Mesenchymal stem cell (in vitro differentiated cells and primary cell): ENCODE measurements around the gene LRP1B.

Source experiments
- DNase-seq: peaks from one replicate; pipeline ENCODE4 v3.0.0-alpha.2; 2013
- H2AFZ ChIP-seq: one replicate; pipeline ENCODE4 v1.6.1; 2013; ENCODE audit warnings: low read depth, mild to moderate bottlenecking, control low read depth, inconsistent platforms, low read length, moderate library complexity
- H2AK5ac ChIP-seq: 2 replicates; pipeline ENCODE4 v1.6.1; 2013; ENCODE audit warnings: low read length, moderate library complexity, mild to moderate bottlenecking, inconsistent platforms; ENCODE audit not compliant: severe bottlenecking
- H2BK120ac ChIP-seq: one replicate; pipeline ENCODE4 v1.6.1; 2013; ENCODE audit warnings: low read depth, mild to moderate bottlenecking, inconsistent platforms, low read length, moderate library complexity
- H2BK12ac ChIP-seq, 2 experiments: one replicate each; pipeline ENCODE4 v1.6.1; 2013; ENCODE audit warnings: inconsistent platforms in 2 of 2, low read length in 2 of 2, mild to moderate bottlenecking in 2 of 2, moderate library complexity in 2 of 2, control low read depth in 1 of 2
- H2BK15ac ChIP-seq: one replicate; pipeline ENCODE4 v1.6.1; 2013; ENCODE audit warnings: mild to moderate bottlenecking, low read depth, inconsistent platforms; ENCODE audit not compliant: poor library complexity, severe bottlenecking
- H2BK5ac ChIP-seq: 2 replicates; pipeline ENCODE4 v1.6.1; 2013; ENCODE audit warnings: low read depth, mild to moderate bottlenecking, low read length, control low read depth, inconsistent platforms; ENCODE audit not compliant: poor library complexity, severe bottlenecking
- H3K14ac ChIP-seq, 2 experiments: one replicate each; pipeline ENCODE4 v1.6.1; 2013; ENCODE audit warnings: inconsistent platforms in 2 of 2, low read length in 2 of 2, control low read depth in 1 of 2, mild to moderate bottlenecking in 1 of 2, moderate library complexity in 1 of 2
- H3K18ac ChIP-seq, 2 experiments: one replicate each; pipeline ENCODE4 v1.6.1; 2013; ENCODE audit warnings: inconsistent platforms in 2 of 2, low read length in 2 of 2, control low read depth in 1 of 2, low read depth in 1 of 2, mild to moderate bottlenecking in 1 of 2
- H3K23ac ChIP-seq, 2 experiments: one replicate each; pipeline ENCODE4 v1.6.1; 2013; ENCODE audit warnings: inconsistent platforms in 2 of 2, low read length in 2 of 2, mild to moderate bottlenecking in 2 of 2, moderate library complexity in 2 of 2, control low read depth in 1 of 2
- H3K27ac ChIP-seq: 2 replicates; pipeline ENCODE4 v1.5.1; 2013; ENCODE audit warnings: mild to moderate bottlenecking, moderate library complexity, low read length, control low read depth, inconsistent platforms; ENCODE audit not compliant: poor library complexity, severe bottlenecking
- H3K27me3 ChIP-seq, 2 experiments: 2 replicates each; pipeline versions ENCODE4 v1.6.1 to v1.7.0; 2013; ENCODE audit warnings: low read length in 2 of 2, mild to moderate bottlenecking in 2 of 2, moderate library complexity in 2 of 2, control low read depth in 1 of 2, inconsistent platforms in 1 of 2; ENCODE audit not compliant: control insufficient read depth in 1 of 2, insufficient read depth in 1 of 2
- H3K36me3 ChIP-seq, 2 experiments: 2 replicates each; pipeline versions ENCODE4 v1.6.1 to v1.7.0; 2013; ENCODE audit warnings: low read length in 2 of 2, control low read depth in 1 of 2, inconsistent platforms in 1 of 2, low read depth in 1 of 2, mild to moderate bottlenecking in 1 of 2; ENCODE audit not compliant: insufficient read depth in 2 of 2, control insufficient read depth in 1 of 2
- H3K4ac ChIP-seq, 2 experiments: one replicate each; pipeline ENCODE4 v1.6.1; 2013; ENCODE audit warnings: inconsistent platforms in 2 of 2, low read length in 2 of 2, mild to moderate bottlenecking in 2 of 2, moderate library complexity in 2 of 2, control low read depth in 1 of 2, low read depth in 1 of 2
- H3K4me1 ChIP-seq: 2 replicates; pipeline ENCODE4 v1.6.1; 2013; ENCODE audit warnings: low read depth, low read length, control low read depth; ENCODE audit not compliant: control insufficient read depth, insufficient read depth
- H3K4me2 ChIP-seq: 2 replicates; pipeline ENCODE4 v1.6.1; 2013; ENCODE audit warnings: low read length, mild to moderate bottlenecking, inconsistent platforms; ENCODE audit not compliant: poor library complexity, severe bottlenecking
- H3K4me3 ChIP-seq, 2 experiments: 2 replicates each; pipeline versions ENCODE4 v1.5.1 to v1.7.0; 2013; ENCODE audit warnings: low read length in 2 of 2, mild to moderate bottlenecking in 2 of 2, control low read depth in 1 of 2, low read depth in 1 of 2; ENCODE audit not compliant: insufficient read depth in 1 of 2
- H3K79me1 ChIP-seq: replicated peaks from 2 replicates; pipeline ENCODE4 v1.6.1; 2013; ENCODE audit warnings: mild to moderate bottlenecking, control low read depth, low read length, inconsistent platforms; ENCODE audit not compliant: poor library complexity, severe bottlenecking
- H3K9ac ChIP-seq: 2 replicates; pipeline ENCODE4 v1.7.0; 2013; ENCODE audit warnings: mild to moderate bottlenecking, low read length, moderate library complexity
- H3K9me3 ChIP-seq: 2 replicates; pipeline ENCODE4 v1.7.0; 2013; ENCODE audit warnings: mild to moderate bottlenecking, low read length; ENCODE audit not compliant: control insufficient read depth
- H4K8ac ChIP-seq: one replicate; pipeline ENCODE4 v1.6.1; 2013; ENCODE audit warnings: inconsistent platforms, mild to moderate bottlenecking, low read length, moderate library complexity
- H4K91ac ChIP-seq: one replicate; pipeline ENCODE4 v1.6.1; 2013; ENCODE audit warnings: mild to moderate bottlenecking, low read length, inconsistent platforms
- whole genome bisulfite sequencing: methylation state at CpG from one replicate; pipeline ENCODE4 v1.1.7; 2013; ENCODE audit warnings: mixed read lengths; 5-methylcytosine and 5-hydroxymethylcytosine counted together

LRP1B gene

DNA sequence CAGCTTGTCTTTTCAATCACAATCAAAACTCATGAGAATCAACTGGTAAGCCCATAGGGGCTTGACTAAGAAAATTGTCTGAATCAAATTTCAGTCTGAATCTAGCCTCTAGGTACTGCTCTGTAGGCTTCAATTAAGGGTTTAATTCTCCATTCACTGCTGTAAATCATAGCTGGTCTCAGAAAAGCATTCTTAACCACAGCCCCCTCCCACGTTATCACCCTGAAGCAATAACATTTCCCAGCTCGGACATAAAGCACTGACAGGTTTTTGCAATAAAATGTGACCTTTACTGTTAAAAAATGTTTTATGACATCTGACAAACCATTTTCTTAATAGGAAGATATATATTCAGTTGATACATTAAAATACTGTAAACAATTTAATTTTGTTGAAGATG is 55.0 kb downstream of the LRP1B start:
- no peak overlapping the region for H2BK5ac ChIP-seq
- no peak for DNase-seq

GRCh38 chr2:142069251-142069888 is 61.4 kb downstream of the LRP1B start:
- no peak overlapping the region for H3K9ac ChIP-seq
- no peak for DNase-seq
- 87% methylated on average over 2 of the region's 4 CpGs for WGBS

More for the DNA sequence above, 55.0 kb downstream of the LRP1B start:
- Histone ChIP-seq H3K23ac (no peak overlapping the region), H3K36me3 (no peaks in the 10 kb centered on the region), H2BK120ac (no peak overlapping the region), H4K8ac (no peak overlapping the region), H3K9ac (no peak overlapping the region), H4K91ac (no peak overlapping the region), H2AFZ (no peak overlapping the region), H3K27ac (no peak overlapping the region), H2AK5ac (no peak overlapping the region), H3K27me3 (no peaks in the 10 kb centered on the region), H3K4me3 (no peak overlapping the region), H3K4ac (no peak overlapping the region), H2BK12ac (no peak overlapping the region), H3K4me1 (no peaks in the 10 kb centered on the region), H2BK15ac (no peak overlapping the region), H3K14ac (no peak overlapping the region), H3K4me2 (no peak overlapping the region), H3K18ac (no peak overlapping the region), H3K79me1 (no peaks in the 10 kb centered on the region), H3K9me3 (no peaks in the 10 kb centered on the region)
- no CpG with 5 or more reads among the region's 2 CpGs for WGBS

DNA sequence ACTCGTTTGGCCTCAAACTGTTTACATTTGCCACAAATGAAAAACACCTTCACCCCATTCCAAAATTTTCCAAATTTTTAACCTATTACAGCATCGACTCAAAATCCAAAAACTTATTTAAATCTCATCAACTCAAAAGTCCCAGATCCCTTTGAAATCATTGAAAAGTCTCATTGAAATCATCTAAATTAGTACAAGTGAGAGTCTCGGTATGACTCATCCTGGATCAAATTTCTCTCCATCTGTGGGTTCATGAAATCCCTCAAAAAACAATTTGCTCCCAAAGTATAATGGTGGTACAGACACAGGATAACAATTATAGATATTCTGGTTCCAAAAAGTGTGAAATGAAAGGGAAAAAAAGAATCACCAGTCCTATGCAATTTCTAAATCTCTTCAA is 65.1 kb downstream of the LRP1B start:
- Histone ChIP-seq H4K8ac (no peak overlapping the region), H3K4me1 (no peaks in the 10 kb centered on the region), H3K27ac (no peak overlapping the region), H3K9ac (no peak overlapping the region), H2BK12ac (no peak overlapping the region), H3K4me2 (no peak overlapping the region), H2AK5ac (no peak overlapping the region), H3K36me3 (no peaks in the 10 kb centered on the region), H3K18ac (no peak overlapping the region), H3K27me3 (no peaks in the 10 kb centered on the region), H3K14ac (no peak overlapping the region), H2BK5ac (no peak overlapping the region), H3K79me1 (no peaks in the 10 kb centered on the region), H3K4ac (no peak overlapping the region), H3K4me3 (no peak overlapping the region), H2BK15ac (no peak overlapping the region), H3K9me3 (no peaks in the 10 kb centered on the region), H2BK120ac (no peak overlapping the region), H2AFZ (no peak overlapping the region), H4K91ac (no peak overlapping the region), H3K23ac (no peak overlapping the region)
- DNase-seq = no peak
- 98% methylated on average over 3 of the region's 3 CpGs for WGBS

More at GRCh38 chr2:142069251-142069888, 61.4 kb downstream of the LRP1B start:
- Histone ChIP-seq H3K27ac (no peak overlapping the region), H3K4me1 (no peaks in the 10 kb centered on the region), H3K4me2 (no peak overlapping the region), H3K4me3 (no peak overlapping the region), H3K9me3 (no peaks in the 10 kb centered on the region), H2AFZ (no peak overlapping the region), H2BK12ac (no peak overlapping the region), H4K91ac (no peak overlapping the region), H3K18ac (no peak overlapping the region), H3K4ac (no peak overlapping the region), H4K8ac (no peak overlapping the region), H3K27me3 (no peaks in the 10 kb centered on the region), H3K14ac (no peak overlapping the region), H3K36me3 (no peaks in the 10 kb centered on the region), H2BK5ac (no peak overlapping the region), H2AK5ac (no peak overlapping the region), H3K79me1 (no peaks in the 10 kb centered on the region), H2BK15ac (no peak overlapping the region), H3K23ac (no peak overlapping the region), H2BK120ac (no peak overlapping the region)

DNA sequence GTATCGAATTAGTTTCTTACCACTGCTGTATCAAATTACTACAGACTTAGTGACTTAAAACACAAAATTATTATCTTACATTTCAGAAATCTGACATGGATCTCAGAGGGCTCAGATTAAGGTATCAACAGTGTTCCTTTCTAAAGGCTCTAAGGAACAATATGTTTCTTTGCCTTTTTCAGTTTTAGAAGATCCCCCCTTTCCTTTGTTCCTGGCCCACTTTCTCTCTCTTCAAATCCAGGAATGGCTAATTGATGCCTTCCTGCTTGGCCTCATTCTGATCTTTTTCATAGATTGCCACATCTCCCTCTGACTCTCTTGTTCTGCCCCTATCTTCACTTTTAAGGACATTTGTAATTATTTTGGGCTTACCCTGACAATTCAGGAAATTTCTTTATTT is 65.7 kb downstream of the LRP1B start:
- Histone ChIP-seq H3K9me3 (no peaks in the 10 kb centered on the region), H3K79me1 (no peaks in the 10 kb centered on the region), H2BK5ac (no peak overlapping the region), H3K18ac (no peak overlapping the region), H3K4ac (no peak overlapping the region), H3K4me2 (no peak overlapping the region), H4K8ac (no peak overlapping the region), H3K23ac (no peak overlapping the region), H3K4me3 (no peak overlapping the region), H3K27ac (no peak overlapping the region), H2AK5ac (no peak overlapping the region), H3K14ac (no peak overlapping the region), H2BK120ac (no peak overlapping the region), H2BK15ac (no peak overlapping the region), H2BK12ac (no peak overlapping the region), H3K36me3 (no peaks in the 10 kb centered on the region), H4K91ac (no peak overlapping the region), H3K4me1 (no peaks in the 10 kb centered on the region), H3K27me3 (no peaks in the 10 kb centered on the region), H3K9ac (no peak overlapping the region), H2AFZ (no peak overlapping the region)
- 83% methylated on average over 1 of the region's 1 CpG for WGBS
- no peak for DNase-seq
